ENCODE results near the gene CDYL.

- TF ChIP-seq GATA2 (CRISPR knock-in tag; IDR thresholded peaks at IDR 0.05) (no peak), MEF2A (IDR thresholded peaks at IDR 0.05; ENCODE audit: borderline replicate concordance, low read depth) (no peak), MAX (IDR thresholded peaks at IDR 0.05; ENCODE audit: low read depth) (no peak), RCOR1 (IDR thresholded peaks at IDR 0.05; ENCODE audit: low read length) (no peak), CTCF (IDR thresholded peaks at IDR 0.05) (no peak), CHD2 (IDR thresholded peaks at IDR 0.05; ENCODE audit: low read length, partially characterized antibody) (no peak), SMC3 (IDR thresholded peaks at IDR 0.05; ENCODE audit: low read depth, low read length) (no peak), REST (IDR thresholded peaks at IDR 0.05; ENCODE audit: low read depth, low read length) (no peak), JUND (IDR thresholded peaks at IDR 0.05) (no peak), FOXJ3 (CRISPR knock-in tag; IDR thresholded peaks at IDR 0.05) (no peak)
Observed at GRCh38 chr6:4788953-4789584, 12.9 kb downstream of the CDYL start.
